Progenitor cell of endocrine pancreas (in vitro differentiated cells): Measurements from ENCODE around the gene SCGN. TPM values are rescaled to one million over a fixed set of nuclear protein-coding genes. Genes with fewer than 3 reads are reported as not detected.
A peak's percentile ranks its signal among the peaks of the same experiment; 100 is the strongest.
"Not testable (repeated sequence)": the region's sequence is repeated elsewhere in the genome, so short reads cannot be mapped to it uniquely, and the experiment has no call there.

Source experiments
- DNase-seq: peaks from one replicate; pipeline ENCODE4 v3.0.0; 2021; ENCODE audit warnings: low spot score; ENCODE audit not compliant: unreplicated experiment
- H3K27ac Mint-ChIP-seq: 2 replicates; pipeline ENCODE4 v1.8.0; 2021; ENCODE audit warnings: mild to moderate bottlenecking, moderate library complexity, mixed read lengths
- H3K27me3 Mint-ChIP-seq: 2 replicates; pipeline ENCODE4 v1.8.0; 2021; ENCODE audit warnings: mixed read lengths
- H3K36me3 Mint-ChIP-seq: 2 replicates; pipeline ENCODE4 v1.8.0; 2022; ENCODE audit warnings: mixed read lengths; ENCODE audit not compliant: insufficient read depth
- H3K4me1 Mint-ChIP-seq: 2 replicates; pipeline ENCODE4 v1.8.0; 2021; ENCODE audit warnings: low read depth, mixed read lengths
- H3K4me3 Mint-ChIP-seq: 2 replicates; pipeline ENCODE4 v1.8.0; 2021; ENCODE audit warnings: low read depth, mild to moderate bottlenecking, moderate library complexity, mixed read lengths
- H3K9me3 Mint-ChIP-seq: 2 replicates; pipeline ENCODE4 v1.8.0; 2021; ENCODE audit warnings: low read depth, mixed read lengths
- total RNA-seq: library from RNA; stranded (reverse); gene quantifications from 2 replicates; pipeline ENCODE4 v1.2.1, GENCODE V29; 2021
- TF ChIP-seq, protein P1 (sequence below): fragments of 200-600 bp; sonication (generic); IDR thresholded peaks from one replicate; pipeline ENCODE4 v1.5.0; 2021; ENCODE audit warnings: antibody characterized with exemption, mild to moderate bottlenecking; ENCODE audit not compliant: unreplicated experiment

SCGN gene
- total RNA-seq, 1 donor from 2014 or later, result 95.0 TPM

DNA sequence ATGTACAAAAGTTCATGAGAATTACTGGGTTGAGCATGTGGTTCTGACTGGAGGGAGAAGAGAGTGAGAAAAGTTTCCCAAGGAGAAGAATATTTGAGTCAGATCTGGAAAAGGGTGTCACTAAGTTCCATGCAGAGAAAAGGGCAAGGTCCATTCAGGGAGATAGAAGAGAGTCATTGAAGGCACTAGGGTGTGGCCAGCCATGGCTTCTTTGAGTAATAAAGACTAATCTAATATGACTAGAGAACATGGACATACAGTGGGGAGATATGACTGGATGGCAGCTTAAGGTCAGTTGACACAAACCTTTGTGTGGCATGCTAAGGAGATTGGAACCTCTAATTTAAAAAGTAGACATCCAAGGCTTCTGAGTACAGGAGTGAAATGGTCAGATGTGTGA, 91.9 kb downstream of the SCGN start:
- H3K4me1 Mint-ChIP-seq, result peaks cover 20% of the 10 kb centered on the region
- H3K27me3 Mint-ChIP-seq, result no peaks in the 10 kb centered on the region
- TF ChIP-seq, protein P1, sequence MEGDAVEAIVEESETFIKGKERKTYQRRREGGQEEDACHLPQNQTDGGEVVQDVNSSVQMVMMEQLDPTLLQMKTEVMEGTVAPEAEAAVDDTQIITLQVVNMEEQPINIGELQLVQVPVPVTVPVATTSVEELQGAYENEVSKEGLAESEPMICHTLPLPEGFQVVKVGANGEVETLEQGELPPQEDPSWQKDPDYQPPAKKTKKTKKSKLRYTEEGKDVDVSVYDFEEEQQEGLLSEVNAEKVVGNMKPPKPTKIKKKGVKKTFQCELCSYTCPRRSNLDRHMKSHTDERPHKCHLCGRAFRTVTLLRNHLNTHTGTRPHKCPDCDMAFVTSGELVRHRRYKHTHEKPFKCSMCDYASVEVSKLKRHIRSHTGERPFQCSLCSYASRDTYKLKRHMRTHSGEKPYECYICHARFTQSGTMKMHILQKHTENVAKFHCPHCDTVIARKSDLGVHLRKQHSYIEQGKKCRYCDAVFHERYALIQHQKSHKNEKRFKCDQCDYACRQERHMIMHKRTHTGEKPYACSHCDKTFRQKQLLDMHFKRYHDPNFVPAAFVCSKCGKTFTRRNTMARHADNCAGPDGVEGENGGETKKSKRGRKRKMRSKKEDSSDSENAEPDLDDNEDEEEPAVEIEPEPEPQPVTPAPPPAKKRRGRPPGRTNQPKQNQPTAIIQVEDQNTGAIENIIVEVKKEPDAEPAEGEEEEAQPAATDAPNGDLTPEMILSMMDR, result no peak
- H3K9me3 Mint-ChIP-seq, result peaks cover 8% of the 10 kb centered on the region
- no peak for DNase-seq
- peaks cover 2% of the 10 kb centered on the region for H3K36me3 Mint-ChIP-seq
- no peak overlapping the region for H3K27ac Mint-ChIP-seq
- H3K4me3 Mint-ChIP-seq, result no peak overlapping the region

DNA sequence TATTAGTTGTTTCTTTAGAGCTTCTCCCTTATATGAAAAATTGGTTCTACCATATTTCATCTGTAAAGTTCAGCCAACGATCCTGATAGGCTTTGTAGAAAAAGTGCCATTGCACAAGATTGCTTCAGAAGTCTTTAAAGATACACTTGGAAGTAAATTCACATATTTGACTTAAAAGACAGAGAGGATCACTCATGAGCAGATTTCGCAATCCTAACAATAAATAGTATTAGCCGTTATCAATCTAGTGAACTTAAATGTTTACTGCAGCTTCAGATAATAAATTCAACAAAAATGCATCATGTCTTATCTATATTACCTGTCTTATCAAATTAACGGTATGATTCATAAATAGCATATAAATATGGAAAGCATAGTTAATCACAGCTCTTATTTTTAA, 93.8 kb downstream of the SCGN start:
- Mint-ChIP-seq H3K27me3 (no peaks in the 10 kb centered on the region), H3K27ac (no peak overlapping the region), H3K9me3 (peaks cover 6% of the 10 kb centered on the region), H3K36me3 (peaks cover under 1% of the 10 kb centered on the region), H3K4me1 (peaks cover 33% of the 10 kb centered on the region), H3K4me3 (no peak overlapping the region)
- TF ChIP-seq, protein P1, result no peak
- DNase-seq, result no peak

DNA sequence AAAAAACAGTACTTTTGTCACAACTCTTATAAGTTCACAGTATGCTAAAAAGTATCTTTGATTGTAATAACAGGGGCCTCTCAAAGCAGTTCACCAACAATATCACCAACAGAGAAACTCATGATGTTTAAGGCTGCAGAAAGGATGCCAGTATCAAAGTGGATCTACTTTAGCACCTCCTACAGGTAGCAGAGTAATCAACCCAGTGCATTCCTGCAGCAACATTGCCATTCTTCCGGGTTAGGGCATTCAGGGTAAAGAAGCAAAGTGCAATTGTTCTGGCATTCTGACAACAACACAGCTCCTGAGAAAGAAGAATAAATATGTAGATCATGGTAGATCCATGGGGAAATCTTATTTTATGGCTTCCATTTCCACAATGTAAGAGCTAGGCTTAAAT, 95.0 kb downstream of the SCGN start:
- TF ChIP-seq, protein P1, result no peak
- no peak for DNase-seq
- Mint-ChIP-seq H3K4me1 (peaks cover 33% of the 10 kb centered on the region), H3K4me3 (no peak overlapping the region), H3K27ac (no peak overlapping the region), H3K36me3 (no peaks in the 10 kb centered on the region), H3K27me3 (no peaks in the 10 kb centered on the region), H3K9me3 (peaks cover 2% of the 10 kb centered on the region)

DNA sequence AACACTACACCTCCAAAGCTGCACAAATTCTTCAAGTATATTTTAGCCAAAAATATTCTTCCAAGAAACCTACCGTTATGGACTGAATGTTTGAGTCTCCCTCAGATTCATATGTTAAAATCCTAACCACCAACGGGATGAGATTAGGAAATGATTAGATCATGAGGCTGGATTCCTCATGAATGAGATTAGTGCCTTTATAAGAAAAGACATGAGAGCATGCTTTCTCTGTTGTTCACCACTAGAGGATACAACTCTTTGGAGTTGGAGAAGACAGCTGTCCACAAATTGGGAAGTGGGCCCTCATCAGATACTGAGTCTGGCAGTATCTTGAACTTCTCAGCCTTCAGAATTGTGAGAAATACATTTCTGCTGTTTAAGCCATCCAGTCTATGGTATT, 95.5 kb downstream of the SCGN start:
- Mint-ChIP-seq H3K4me1 (peaks cover 33% of the 10 kb centered on the region), H3K9me3 (no peaks in the 10 kb centered on the region)
- no peak for DNase-seq

DNA sequence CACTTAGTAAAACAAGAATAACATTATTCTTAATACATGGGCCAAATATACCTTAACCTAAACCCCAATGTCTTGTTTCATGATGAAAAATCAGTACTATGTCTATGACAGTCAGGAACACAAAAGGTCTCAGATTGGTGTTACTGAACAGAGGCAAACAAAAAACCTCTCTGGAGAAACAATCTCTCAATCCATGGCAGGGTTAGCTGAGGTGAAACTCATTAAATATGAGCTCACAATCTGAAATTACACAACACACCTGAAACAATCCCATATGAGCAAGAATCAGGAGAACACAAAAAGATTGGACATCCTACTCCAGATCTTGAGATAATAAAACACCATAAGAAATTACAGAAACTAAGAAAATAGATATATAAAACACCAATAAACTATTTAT, 96.0 kb downstream of the SCGN start:
- H3K9me3 Mint-ChIP-seq, result no peaks in the 10 kb centered on the region

More for the DNA sequence above, 95.5 kb downstream of the SCGN start:
- TF ChIP-seq, protein P1, result no peak
- Mint-ChIP-seq H3K36me3 (no peaks in the 10 kb centered on the region), H3K27me3 (no peaks in the 10 kb centered on the region), H3K27ac (no peak overlapping the region), H3K4me3 (no peak overlapping the region)

DNA sequence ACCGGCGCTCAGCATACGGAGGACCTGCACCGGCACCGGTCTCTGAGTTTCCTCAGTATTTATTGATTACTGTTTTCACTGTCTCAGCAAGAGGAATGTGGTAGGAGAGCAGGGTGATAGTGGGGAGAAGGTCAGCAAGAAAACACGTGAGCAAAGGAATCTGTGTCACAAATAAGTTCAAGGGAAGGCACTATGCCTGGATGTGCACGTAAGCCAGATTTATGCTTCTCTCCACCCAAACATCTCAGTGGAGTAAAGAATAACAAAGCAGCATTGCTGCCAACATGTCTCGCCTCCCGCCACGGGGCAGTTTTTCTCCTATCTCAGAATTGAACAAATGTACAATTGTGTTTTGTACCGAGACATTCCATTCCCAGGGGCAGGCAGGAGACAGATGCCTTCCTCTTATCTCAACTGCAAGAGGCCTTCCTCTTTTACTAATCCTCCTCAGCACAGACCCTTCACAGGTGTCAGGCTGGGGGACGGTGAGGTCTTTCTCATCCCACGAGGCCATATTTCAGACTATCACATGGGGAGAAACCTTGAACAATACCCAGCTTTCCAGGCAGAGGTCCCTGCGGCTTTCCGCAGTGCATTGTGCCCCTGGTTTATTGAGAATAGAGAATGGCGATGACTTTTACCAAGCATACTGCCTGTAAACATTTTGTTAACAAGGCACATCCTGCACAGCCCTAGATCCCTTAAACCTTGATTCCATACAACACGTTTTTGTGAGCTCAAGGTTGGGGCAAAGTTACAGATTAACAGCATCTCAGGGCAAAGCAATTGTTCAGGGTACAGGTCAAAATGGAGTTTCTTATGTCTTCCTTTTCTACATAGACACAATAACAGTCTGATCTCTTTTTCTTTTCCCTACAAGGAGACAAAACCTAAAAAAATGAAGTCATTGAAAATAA, 96.8 kb downstream of the SCGN start:
- not testable (repeated sequence) for H3K36me3 Mint-ChIP-seq, DNase-seq, H3K9me3 Mint-ChIP-seq, H3K27me3 Mint-ChIP-seq
- peaks cover 39% of the 10 kb centered on the region for H3K4me1 Mint-ChIP-seq
- peak overlapping the region; percentile 98 for H3K27ac Mint-ChIP-seq
- peak overlapping the region; percentile 22 for H3K4me3 Mint-ChIP-seq

More for the DNA sequence above, 96.0 kb downstream of the SCGN start:
- TF ChIP-seq, protein P1, result no peak
- Mint-ChIP-seq H3K27me3 (no peaks in the 10 kb centered on the region), H3K4me1 (peaks cover 33% of the 10 kb centered on the region), H3K36me3 (no peaks in the 10 kb centered on the region), H3K4me3 (peak overlapping the region; percentile 38), H3K27ac (peak overlapping the region; percentile 98)
- DNase-seq, result no peak
